Sigmoid colon (tissue), 7 donors: ENCODE results near the gene HOXB8. TPM values are rescaled to one million over a fixed set of nuclear protein-coding genes. Genes with fewer than 3 reads are reported as not detected.

Experiments
- DNase-seq: peaks from one replicate; pipeline ENCODE4 v3.0.0-alpha.2; 2019
- H3K27ac ChIP-seq, 4 donors: fragments of 200-600 bp; sonication (generic); one replicate each; pipeline ENCODE4 v1.5.1; 2016 to 2019; ENCODE audit warnings: mild to moderate bottlenecking in 1 of 4
- H3K27me3 ChIP-seq, 3 donors: fragments of 200-600 bp; sonication (generic); one replicate each; pipeline ENCODE4 v1.5.1; 2019; ENCODE audit warnings: mild to moderate bottlenecking in 1 of 3
- H3K36me3 ChIP-seq, 4 donors: fragments of 200-600 bp; sonication (generic); one replicate each; pipeline ENCODE4 v1.5.1; 2016 to 2019
- H3K4me1 ChIP-seq, 4 donors: fragments of 200-600 bp; sonication (generic); one replicate each; pipeline ENCODE4 v1.5.1; 2017 to 2019
- H3K4me3 ChIP-seq, 4 donors: fragments of 200-600 bp; sonication (generic); one replicate each; pipeline ENCODE4 v1.5.1; 2017 to 2019; ENCODE audit warnings: mild to moderate bottlenecking in 2 of 4, moderate library complexity in 1 of 4
- H3K9me3 ChIP-seq, 4 donors: fragments of 200-600 bp in 3 of 4; sonication (generic) in 3 of 4; one replicate each; pipeline versions ENCODE4 v1.5.1 to v1.6.1; 2013 to 2019
- CTCF ChIP-seq, 4 experiments: fragments of 450-650 bp in 3 of 4; fragments of 200-600 bp in 1 of 4; IDR thresholded peaks; one replicate each; pipeline ENCODE4 v1.5.1; 2016 to 2019; ENCODE audit warnings: antibody characterized with exemption in 4 of 4, mild to moderate bottlenecking in 3 of 4, moderate library complexity in 2 of 4
- EP300 ChIP-seq, 4 donors: sonication (generic); formaldehyde crosslinking; IDR thresholded peaks; one replicate each; pipeline ENCODE4 v1.6.1; 2017; ENCODE audit warnings: antibody characterized with exemption in 4 of 4
- POLR2A ChIP-seq, 2 donors: fragments of 450-650 bp; IDR thresholded peaks; one replicate each; pipeline ENCODE4 v1.6.1; 2016; ENCODE audit warnings: antibody characterized with exemption in 2 of 2, mild to moderate bottlenecking in 2 of 2, moderate library complexity in 2 of 2
- POLR2AphosphoS5 ChIP-seq, 4 donors: sonication (generic); formaldehyde crosslinking; IDR thresholded peaks; one replicate each; pipeline ENCODE4 v1.6.1; 2017; ENCODE audit warnings: antibody characterized with exemption in 4 of 4
- WGBS, 2 donors: extraction: QIAGEN DNeasy Blood & Tissue Kit; methylation state at CpG; one replicate each; pipeline ENCODE4 v1.1.7; 2013; 5-methylcytosine and 5-hydroxymethylcytosine counted together
- intact Hi-C: fragments of 100-400 bp; cut with DNase I; formaldehyde crosslinking; loops from one replicate; pipeline ENCODE4 v1.15.1; 2023
- polyA plus RNA-seq, 3 donors: library from polyadenylated mRNA; stranded (reverse); fragments of 200-250 nt; gene quantifications; one replicate each; pipeline ENCODE4 v1.2.3, GENCODE V29; 2013
- total RNA-seq, 4 donors: library from RNA; depleted of rRNA; stranded (reverse); fragments of >200 nt; gene quantifications; one replicate each; pipeline ENCODE4 v1.1.0, GENCODE V29; 2016
- donor health status: healthy with polysubstance abuse.
- donor health status: Bipolar disorder and iron deficiency.
- donor health status: healthy.

HOXB8 gene
- total and polyA plus RNA-seq, 7 donors, result 0.68 to 3.4 (median 2.2) TPM; not detected in 3

GRCh38 chr17:48567646-48568354 is 47.3 kb downstream of the HOXB8 start:
- 33 to 67% methylated on average over 2 of the region's 2 CpGs for WGBS, 2 donors
- H3K9me3 ChIP-seq, result no peaks in the 10 kb centered on the region
- H3K27me3 ChIP-seq, result no peaks in the 10 kb centered on the region
- H3K36me3 ChIP-seq, result no peaks in the 10 kb centered on the region
- H3K4me3 ChIP-seq, result peak overlapping the region in 3 of 4 donors; percentile 31 to 84 (median 40)
- peaks cover 0 to 100% (median 97%) of the 10 kb centered on the region in 4 donors for H3K4me1 ChIP-seq
- intact Hi-C loops, result no loop called here
- peak overlapping the region; percentile 94 to 99 (median 96) for H3K27ac ChIP-seq
- DNase-seq, result no peak
- TF ChIP-seq POLR2AphosphoS5 (IDR thresholded peaks at IDR 0.05), result no peak
- no peak for TF ChIP-seq CTCF (IDR thresholded peaks at IDR 0.05)
- no peak for TF ChIP-seq EP300 (IDR thresholded peaks at IDR 0.05)
- no peak for TF ChIP-seq POLR2A (IDR thresholded peaks at IDR 0.05)

GRCh38 chr17:48567209-48567608 is 47.9 kb downstream of the HOXB8 start:
- Histone ChIP-seq H3K9me3 (no peaks in the 10 kb centered on the region), H3K27ac (peak overlapping the region; percentile 94 to 99 (median 96)), H3K4me1 (peaks cover 0 to 100% (median 97%) of the 10 kb centered on the region in 4 donors), H3K27me3 (no peaks in the 10 kb centered on the region), H3K36me3 (no peaks in the 10 kb centered on the region), H3K4me3 (no peak overlapping the region)
- TF ChIP-seq POLR2AphosphoS5 (IDR thresholded peaks at IDR 0.05) (peak in 1 of 4 donors; percentile 5), POLR2A (IDR thresholded peaks at IDR 0.05) (no peak)
- 15 to 53% methylated on average over 6 of the region's 6 CpGs for WGBS, 2 donors
- no peak for DNase-seq
- intact Hi-C loops, result no loop called here

GRCh38 chr17:48566717-48567116 is 48.4 kb downstream of the HOXB8 start:
- peak overlapping the region; percentile 94 to 99 (median 96) for H3K27ac ChIP-seq
- no peaks in the 10 kb centered on the region for H3K36me3 ChIP-seq
- 47 to 49% methylated on average over 2 of the region's 2 CpGs for WGBS, 2 donors
- H3K27me3 ChIP-seq, result no peaks in the 10 kb centered on the region
- intact Hi-C loops, result no loop called here
- no peak for TF ChIP-seq POLR2AphosphoS5 (IDR thresholded peaks at IDR 0.05)
- no peak for TF ChIP-seq CTCF (IDR thresholded peaks at IDR 0.05)
- TF ChIP-seq EP300 (IDR thresholded peaks at IDR 0.05), result no peak
- no peak for TF ChIP-seq POLR2A (IDR thresholded peaks at IDR 0.05)
- peaks cover 0 to 100% (median 97%) of the 10 kb centered on the region in 4 donors for H3K4me1 ChIP-seq
- H3K9me3 ChIP-seq, result no peaks in the 10 kb centered on the region
- H3K4me3 ChIP-seq, result no peak overlapping the region
- no peak for DNase-seq

- peaks cover 0 to 100% (median 97%) of the 10 kb centered on the region in 4 donors for H3K4me1 ChIP-seq
These were observed 49.0 kb downstream of the HOXB8 start for GRCh38 chr17:48565925-48566710.

More at GRCh38 chr17:48565925-48566710, 49.0 kb downstream of the HOXB8 start:
- Histone ChIP-seq H3K36me3 (no peaks in the 10 kb centered on the region), H3K9me3 (no peaks in the 10 kb centered on the region), H3K4me3 (no peak overlapping the region), H3K27me3 (no peaks in the 10 kb centered on the region), H3K27ac (peak overlapping the region; percentile 94 to 99 (median 96))
- intact Hi-C loops, result no loop called here
- no peak for DNase-seq
- no peak for TF ChIP-seq POLR2A (IDR thresholded peaks at IDR 0.05)
- no peak for TF ChIP-seq CTCF (IDR thresholded peaks at IDR 0.05)
- TF ChIP-seq EP300 (IDR thresholded peaks at IDR 0.05), result no peak
- TF ChIP-seq POLR2AphosphoS5 (IDR thresholded peaks at IDR 0.05), result no peak
- 79 to 87% methylated on average over 4 of the region's 4 CpGs for WGBS, 2 donors
